ENCODE measurements around the gene VWA5B1. TPM values are rescaled to one million over a fixed set of nuclear protein-coding genes. Genes with fewer than 3 reads are reported as not detected.

Gene VWA5B1
- total and polyA plus RNA-seq, 2 of the 4 experiments (the other 2 are of a cell fraction), result not detected

- no peak overlapping the region for H3K23ac ChIP-seq (ENCODE audit: low read depth, low read length)
- H3K79me1 ChIP-seq (ENCODE audit: low read depth in 1 of 2, low read length in 2 of 2), result no peaks in the 10 kb centered on the region
- H3K27me3 ChIP-seq (ENCODE audit: control insufficient read depth, insufficient read depth, low read length), result peaks cover 47% of the 10 kb centered on the region
- H3K4me1 ChIP-seq (ENCODE audit: control insufficient read depth, insufficient read depth, low read length), result no peaks in the 10 kb centered on the region
- ChIA-PET POLR2A (ENCODE audit: unreplicated experiment) (no interaction called here), CTCF (no interaction called here)
- no TSS peak for BruUV-seq (replicated peaks)
- TF ChIP-seq CEBPB (IDR thresholded peaks at IDR 0.05; ENCODE audit: low read depth, low read length) (no peak), RCOR1 (IDR thresholded peaks at IDR 0.05; ENCODE audit: insufficient replicate concordance, low read length) (no peak)
- H2BK120ac ChIP-seq (ENCODE audit: low read depth, low read length), result no peak overlapping the region
- H4K8ac ChIP-seq (ENCODE audit: low read depth in 2 of 2, low read length in 2 of 2), result no peak overlapping the region
- no peak overlapping the region for H4K5ac ChIP-seq (ENCODE audit: low read depth, low read length)
- no peak overlapping the region for H3K4me2 ChIP-seq (ENCODE audit: low read depth, low read length)
- no peak overlapping the region for H4K91ac ChIP-seq (ENCODE audit: insufficient read depth, low read depth, low read length)
- no peaks in the 10 kb centered on the region for H3K9me1 ChIP-seq (ENCODE audit: insufficient read depth, low read length)
- no peak overlapping the region for H3K18ac ChIP-seq (ENCODE audit: low read depth, low read length)
- no peak overlapping the region for H2AK5ac ChIP-seq (ENCODE audit: low read depth, low read length)
- intact Hi-C loops (cut with micrococcal nuclease) (no loop called here), dilution Hi-C loops (cut with HindIII; ENCODE audit: low sequenced_read_pairs, unreplicated experiment) (no loop called here), in situ Hi-C loops (cut with MboI; ENCODE audit: low sequenced_read_pairs) (no loop called here)
- no peak overlapping the region for H2BK15ac ChIP-seq (ENCODE audit: low read depth, low read length)
- no peak for DNase-seq
- no peaks in the 10 kb centered on the region for H3K9me3 ChIP-seq (ENCODE audit: control insufficient read depth, insufficient read depth, low read length)
- no peak overlapping the region for H3K4ac ChIP-seq (ENCODE audit: low read depth, low read length)
- no peak overlapping the region for H3K4me3 ChIP-seq (ENCODE audit: insufficient read depth, low read depth, low read length)
- H3K27ac ChIP-seq (ENCODE audit: insufficient read depth, low read length), result no peak overlapping the region
- no peak overlapping the region for H3K56ac ChIP-seq (ENCODE audit: extremely low read depth, insufficient read depth, low read length)
- H2AFZ ChIP-seq (replicated peaks; ENCODE audit: low read length, poor library complexity), result no peak overlapping the region
- WGBS, 2 experiments (ENCODE audit: extremely low coverage in 2 of 2, insufficient read length in 1 of 2), result 7% methylated on average over 9 of the region's 20 CpGs; no CpG with 5 or more reads in 1 of the 2 experiments
- no peak overlapping the region for H2BK5ac ChIP-seq (ENCODE audit: low read depth, low read length, poor library complexity, severe bottlenecking)
- no peak for ATAC-seq (ENCODE audit: low read depth)
- H2AK9ac ChIP-seq (replicated peaks; ENCODE audit: low read depth, low read length, poor library complexity), result no peak overlapping the region
- no peak overlapping the region for H3K9ac ChIP-seq (ENCODE audit: low read depth, low read length)
- H3K36me3 ChIP-seq (ENCODE audit: control insufficient read depth, insufficient read depth, low read length), result no peaks in the 10 kb centered on the region
- no peaks in the 10 kb centered on the region for H4K20me1 ChIP-seq (ENCODE audit: insufficient read depth, low read length)
- no peak overlapping the region for H2BK20ac ChIP-seq (ENCODE audit: low read depth, low read length)
- no peak overlapping the region for H3K14ac ChIP-seq (replicated peaks; ENCODE audit: low read depth, low read length)
These were observed 990 bp downstream of the VWA5B1 start for GRCh38 chr1:20291645-20292084.

Data from IMR-90 (cell line).